Duodenal mucosa (tissue), 2 donors: Measurements from ENCODE around the gene LMO3.
A peak's percentile ranks its signal among the peaks of the same experiment; 100 is the strongest.

Source experiments
- H3K27ac ChIP-seq: one replicate; pipeline ENCODE4 v1.7.0; 2013; ENCODE audit warnings: low read depth, low read length
- H3K27me3 ChIP-seq, 2 donors: one replicate each; pipeline ENCODE4 v1.7.0; 2013; ENCODE audit warnings: low read length in 2 of 2, control low read depth in 1 of 2; ENCODE audit not compliant: insufficient read depth in 2 of 2, control insufficient read depth in 1 of 2
- H3K36me3 ChIP-seq, 2 donors: one replicate each; pipeline ENCODE4 v1.7.0; 2013; ENCODE audit warnings: low read length in 2 of 2, control low read depth in 1 of 2; ENCODE audit not compliant: insufficient read depth in 2 of 2, control insufficient read depth in 1 of 2
- H3K4me1 ChIP-seq, 2 donors: one replicate each; pipeline ENCODE4 v1.7.0; 2013; ENCODE audit warnings: low read length in 2 of 2, control low read depth in 1 of 2; ENCODE audit not compliant: insufficient read depth in 2 of 2, control insufficient read depth in 1 of 2
- H3K4me3 ChIP-seq, 2 donors: one replicate each; pipeline ENCODE4 v1.7.0; 2013; ENCODE audit warnings: low read length in 2 of 2, low read depth in 1 of 2
- H3K9ac ChIP-seq, 2 donors: one replicate each; pipeline ENCODE4 v1.7.0; 2013; ENCODE audit warnings: low read length in 2 of 2, low read depth in 1 of 2
- H3K9me3 ChIP-seq, 2 donors: one replicate each; pipeline ENCODE4 v1.7.0; 2013; ENCODE audit warnings: low read length in 2 of 2, control low read depth in 1 of 2; ENCODE audit not compliant: control insufficient read depth in 1 of 2

Gene LMO3

GRCh38 chr12:16610001-16610585, 4.1 kb upstream of the LMO3 start:
- no peaks in the 10 kb centered on the region for H3K36me3 ChIP-seq
- H3K27me3 ChIP-seq: peaks cover 26 to 41% of the 10 kb centered on the region in 2 donors
- no peaks in the 10 kb centered on the region for H3K9me3 ChIP-seq
- no peak overlapping the region for H3K27ac ChIP-seq
- no peak overlapping the region for H3K4me3 ChIP-seq
- H3K4me1 ChIP-seq: peaks cover 0 to 10% of the 10 kb centered on the region in 2 donors
- H3K9ac ChIP-seq: no peak overlapping the region

DNA sequence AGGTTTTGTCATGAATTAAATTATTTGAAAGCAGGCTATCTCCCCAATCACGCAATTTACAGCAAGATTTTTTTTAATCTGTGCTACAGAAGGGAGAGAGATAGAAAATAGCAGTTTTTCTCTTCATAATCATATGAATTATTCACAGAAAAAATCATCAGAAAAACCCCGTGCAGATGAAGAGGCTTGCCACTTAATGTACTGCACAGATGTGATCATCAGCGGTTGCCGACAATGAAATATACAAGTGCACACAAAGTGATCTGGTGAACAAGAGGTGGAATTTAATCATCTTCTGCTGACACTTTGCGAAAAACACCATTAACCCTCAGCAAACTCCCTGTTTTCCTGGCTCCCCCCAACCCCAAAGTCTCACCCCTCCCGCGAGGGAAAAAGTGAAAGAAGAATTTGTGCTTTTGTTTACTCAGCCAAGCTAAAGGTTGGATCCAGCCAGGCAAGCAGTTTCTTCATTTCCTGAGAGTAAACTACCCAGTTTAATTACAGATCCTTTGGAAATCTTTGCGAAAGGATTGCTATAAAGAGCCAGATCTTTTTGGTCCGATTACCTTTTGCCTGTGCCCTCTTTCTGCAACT, 3.1 kb upstream of the LMO3 start:
- no peak overlapping the region for H3K9ac ChIP-seq
- peaks cover 33 to 51% of the 10 kb centered on the region in 2 donors for H3K27me3 ChIP-seq
- H3K27ac ChIP-seq: no peak overlapping the region
- no peaks in the 10 kb centered on the region for H3K36me3 ChIP-seq
- no peaks in the 10 kb centered on the region for H3K9me3 ChIP-seq
- H3K4me3 ChIP-seq: peak overlapping the region in 1 of 2 donors; percentile 42
- peaks cover 0 to 10% of the 10 kb centered on the region in 2 donors for H3K4me1 ChIP-seq

DNA sequence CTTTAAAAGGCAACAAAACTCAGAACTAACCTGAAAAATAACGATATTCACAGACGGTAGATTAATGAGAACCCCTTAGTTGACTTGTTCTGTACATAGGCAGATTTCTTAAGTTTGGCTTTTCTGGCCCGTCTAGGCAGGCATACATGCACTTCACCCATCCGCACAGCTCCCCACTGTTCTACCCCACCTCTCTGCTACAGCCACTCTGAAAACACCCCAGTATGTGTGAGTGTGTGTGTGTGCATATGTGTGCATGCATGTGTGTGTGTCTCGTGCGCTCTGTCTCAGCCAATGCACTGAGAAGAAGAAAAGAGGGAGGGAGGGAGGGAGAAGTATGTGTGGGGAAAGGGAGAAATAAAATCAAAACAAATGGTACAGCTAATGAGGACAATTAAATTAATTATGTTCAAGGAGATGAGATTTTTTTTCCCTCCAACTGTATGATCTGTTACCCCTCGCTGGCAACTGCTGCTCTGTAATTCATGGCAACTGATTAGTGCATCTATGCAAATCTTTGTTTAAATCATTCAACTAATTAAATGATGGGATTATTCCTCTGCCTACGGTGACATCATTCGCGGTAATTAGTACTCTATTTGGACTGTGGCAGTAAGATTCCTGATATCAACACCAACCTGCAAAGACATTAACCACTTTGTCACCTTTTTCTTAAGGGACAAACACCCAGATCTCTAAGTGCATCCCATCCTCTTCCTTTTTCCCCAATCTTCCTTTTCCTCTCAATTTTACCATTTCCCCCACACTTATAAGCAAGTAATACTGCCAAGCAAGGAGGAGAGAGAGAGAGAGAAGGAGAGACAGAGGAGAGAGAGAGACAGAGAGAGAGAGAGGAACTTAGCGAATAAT, 2.2 kb upstream of the LMO3 start:
- H3K9me3 ChIP-seq: no peaks in the 10 kb centered on the region
- H3K36me3 ChIP-seq: no peaks in the 10 kb centered on the region
- no peak overlapping the region for H3K27ac ChIP-seq
- H3K4me1 ChIP-seq: peaks cover 0 to 10% of the 10 kb centered on the region in 2 donors
- H3K27me3 ChIP-seq: peaks cover 33 to 51% of the 10 kb centered on the region in 2 donors
- H3K9ac ChIP-seq: no peak overlapping the region
- H3K4me3 ChIP-seq: no peak overlapping the region

DNA sequence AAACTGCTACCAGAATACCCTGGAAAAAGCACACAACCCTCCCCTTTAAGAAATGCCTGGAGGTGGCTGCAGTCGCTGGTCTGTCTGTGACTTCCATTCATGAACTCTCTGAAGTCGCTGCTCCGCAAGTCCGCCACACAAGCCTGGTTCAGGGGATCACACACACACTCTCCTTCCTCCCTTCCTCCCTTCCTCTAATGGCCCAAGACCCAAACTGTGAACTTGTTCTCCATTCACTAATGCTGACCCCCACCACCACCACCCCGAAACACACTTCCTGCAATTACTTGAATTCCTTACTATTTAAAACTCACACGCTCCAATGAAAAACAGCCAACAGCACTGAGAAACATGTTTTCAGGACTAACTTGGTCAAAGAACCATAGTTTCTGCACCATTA, 1.0 kb upstream of the LMO3 start:
- Histone ChIP-seq H3K9ac (no peak overlapping the region), H3K4me3 (no peak overlapping the region), H3K27me3 (peaks cover 33 to 51% of the 10 kb centered on the region in 2 donors), H3K4me1 (peaks cover 0 to 10% of the 10 kb centered on the region in 2 donors), H3K27ac (no peak overlapping the region), H3K36me3 (no peaks in the 10 kb centered on the region), H3K9me3 (no peaks in the 10 kb centered on the region)

DNA sequence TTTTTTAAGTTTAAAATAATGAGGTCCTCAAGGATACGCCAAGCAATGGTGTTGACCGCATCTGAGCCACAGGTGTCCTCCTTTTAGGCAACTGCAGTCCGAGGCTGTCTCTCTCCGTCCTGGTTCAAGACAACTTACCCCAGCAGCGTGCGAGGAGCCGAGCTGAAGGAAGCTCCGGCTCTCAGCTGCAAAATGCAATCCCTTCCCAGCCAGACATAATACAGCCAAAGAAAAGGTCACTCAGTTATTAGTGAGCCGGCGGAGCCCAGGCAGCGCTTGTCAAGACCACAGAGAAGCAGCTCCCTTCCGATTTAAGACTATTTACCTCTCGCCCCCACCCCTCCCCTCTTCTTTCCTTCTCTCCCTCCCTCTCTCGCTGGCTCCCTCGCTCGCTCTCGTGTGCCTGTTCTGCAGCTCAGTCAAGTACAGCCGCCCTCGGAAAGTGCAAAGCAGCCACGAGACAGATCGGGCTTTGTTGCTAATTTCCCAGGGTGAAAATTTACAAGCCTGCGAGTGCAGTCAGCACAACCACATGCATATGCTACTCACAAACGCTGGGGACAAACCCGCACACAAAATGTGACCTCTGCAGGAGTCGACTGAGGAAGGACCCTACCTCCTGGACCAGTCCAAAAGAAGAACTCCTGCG, 363 bp upstream of the LMO3 start:
- H3K27me3 ChIP-seq: peaks cover 33 to 51% of the 10 kb centered on the region in 2 donors
- no peaks in the 10 kb centered on the region for H3K9me3 ChIP-seq
- H3K4me1 ChIP-seq: peaks cover 0 to 10% of the 10 kb centered on the region in 2 donors
- H3K36me3 ChIP-seq: no peaks in the 10 kb centered on the region
- H3K27ac ChIP-seq: no peak overlapping the region
- peak overlapping the region; percentile 64 to 69 for H3K4me3 ChIP-seq
- H3K9ac ChIP-seq: peak overlapping the region in 1 of 2 donors; percentile 24

DNA sequence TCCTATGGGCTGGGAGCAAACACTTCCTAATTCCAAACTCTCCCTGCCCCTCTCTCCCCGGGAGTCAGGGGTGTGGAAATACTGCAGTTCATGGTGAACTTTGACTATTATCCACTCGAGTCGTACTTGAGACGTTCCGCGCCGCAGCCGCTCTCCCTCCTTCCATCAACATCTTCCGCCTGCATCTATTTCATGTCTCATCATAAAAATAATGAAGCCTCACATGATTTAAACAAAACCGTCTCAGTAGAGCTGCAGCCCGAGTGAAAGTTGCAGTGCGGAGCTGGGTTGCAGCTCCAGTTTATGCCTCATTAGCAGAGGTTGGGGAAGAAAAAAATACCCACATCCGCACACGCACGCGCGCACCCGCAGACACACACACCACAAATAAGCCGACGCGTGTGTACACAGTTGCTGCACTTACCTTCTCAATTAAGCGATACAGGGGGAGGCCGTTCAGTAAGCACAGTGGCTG, 283 bp downstream of the LMO3 start:
- Histone ChIP-seq H3K9ac (peak overlapping the region in 1 of 2 donors; percentile 24), H3K9me3 (no peaks in the 10 kb centered on the region), H3K4me1 (peaks cover 0 to 10% of the 10 kb centered on the region in 2 donors), H3K27me3 (peaks cover 33 to 51% of the 10 kb centered on the region in 2 donors), H3K36me3 (no peaks in the 10 kb centered on the region), H3K27ac (no peak overlapping the region), H3K4me3 (peak overlapping the region; percentile 64 to 69)

- H3K9ac ChIP-seq: no peak overlapping the region
- peaks cover 0 to 10% of the 10 kb centered on the region in 2 donors for H3K4me1 ChIP-seq
- H3K27me3 ChIP-seq: peaks cover 31 to 45% of the 10 kb centered on the region in 2 donors
- no peaks in the 10 kb centered on the region for H3K9me3 ChIP-seq
- peak overlapping the region in 1 of 2 donors; percentile 32 for H3K4me3 ChIP-seq
- H3K36me3 ChIP-seq: no peaks in the 10 kb centered on the region
- H3K27ac ChIP-seq: no peak overlapping the region
These were observed 1.2 kb downstream of the LMO3 start for GRCh38 chr12:16604596-16605252.

DNA sequence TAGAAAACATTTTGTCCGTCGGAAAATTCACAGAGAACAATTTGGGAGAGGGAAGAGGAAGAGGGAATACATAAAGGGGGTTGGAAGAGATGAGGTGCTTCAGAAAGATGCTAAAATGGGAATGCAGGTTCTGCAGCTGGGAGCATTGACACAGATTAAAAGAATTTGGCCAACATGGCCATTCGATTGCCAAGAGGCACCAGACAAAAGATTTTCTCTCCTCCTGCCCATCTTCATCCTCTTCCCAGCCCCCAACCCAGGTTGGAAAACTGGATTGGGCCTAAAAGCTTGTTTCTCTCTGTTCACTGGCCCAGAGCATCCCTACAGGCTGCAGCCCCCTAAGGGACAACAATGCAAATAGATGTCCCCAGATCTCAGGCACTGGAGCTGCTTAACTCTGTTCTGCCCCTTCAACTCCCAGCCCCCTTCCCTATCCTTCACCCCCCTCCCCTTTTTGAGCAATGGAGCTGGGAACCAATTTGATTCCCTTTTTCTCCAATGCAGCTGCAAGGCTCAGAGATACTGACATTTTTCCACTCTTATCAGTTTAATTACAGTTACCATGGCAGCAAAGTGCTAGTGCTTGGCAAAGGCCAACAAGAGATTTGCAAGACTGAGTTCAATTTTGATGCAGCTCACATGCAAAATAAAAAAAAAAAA, 1.9 kb downstream of the LMO3 start:
- Histone ChIP-seq H3K36me3 (no peaks in the 10 kb centered on the region), H3K27ac (no peak overlapping the region), H3K4me3 (no peak overlapping the region), H3K27me3 (peaks cover 27 to 42% of the 10 kb centered on the region in 2 donors), H3K9ac (no peak overlapping the region), H3K9me3 (no peaks in the 10 kb centered on the region), H3K4me1 (peaks cover 0 to 10% of the 10 kb centered on the region in 2 donors)

GRCh38 chr12:16603260-16603915, 2.6 kb downstream of the LMO3 start:
- Histone ChIP-seq H3K27ac (no peak overlapping the region), H3K4me3 (no peak overlapping the region)

More at GRCh38 chr12:16603260-16603915, 2.6 kb downstream of the LMO3 start:
- Histone ChIP-seq H3K36me3 (no peaks in the 10 kb centered on the region), H3K9me3 (no peaks in the 10 kb centered on the region), H3K9ac (no peak overlapping the region), H3K4me1 (peaks cover 0 to 10% of the 10 kb centered on the region in 2 donors), H3K27me3 (peaks cover 22 to 38% of the 10 kb centered on the region in 2 donors)
